Activated T-cell treated with anti-CD3 and anti-CD28 coated beads, Interleukin-2, amount 50 U/mL, for 24 hours (primary cell): ENCODE data around the gene POM121L2.

Experiments
- DNase-seq: peaks from one replicate; pipeline ENCODE4 v3.0.0-alpha.2; 2020
- H3K27ac Mint-ChIP-seq: 2 replicates; pipeline ENCODE4 v1.8.0; 2020; ENCODE audit warnings: mild to moderate bottlenecking, mixed read lengths
- H3K27me3 Mint-ChIP-seq: 2 replicates; pipeline ENCODE4 v1.8.0; 2020; ENCODE audit warnings: mixed read lengths
- H3K36me3 Mint-ChIP-seq: 2 replicates; pipeline ENCODE4 v1.8.0; 2020; ENCODE audit warnings: low read depth, mixed read lengths
- H3K4me1 Mint-ChIP-seq: 2 replicates; pipeline ENCODE4 v1.8.0; 2020; ENCODE audit warnings: low read depth, mixed read lengths
- H3K4me3 Mint-ChIP-seq: 2 replicates; pipeline ENCODE4 v1.8.0; 2020; ENCODE audit warnings: mild to moderate bottlenecking, moderate library complexity, mixed read lengths
- H3K9me3 Mint-ChIP-seq: 2 replicates; pipeline ENCODE4 v1.8.0; 2020; ENCODE audit warnings: mixed read lengths

The POM121L2 gene

DNA sequence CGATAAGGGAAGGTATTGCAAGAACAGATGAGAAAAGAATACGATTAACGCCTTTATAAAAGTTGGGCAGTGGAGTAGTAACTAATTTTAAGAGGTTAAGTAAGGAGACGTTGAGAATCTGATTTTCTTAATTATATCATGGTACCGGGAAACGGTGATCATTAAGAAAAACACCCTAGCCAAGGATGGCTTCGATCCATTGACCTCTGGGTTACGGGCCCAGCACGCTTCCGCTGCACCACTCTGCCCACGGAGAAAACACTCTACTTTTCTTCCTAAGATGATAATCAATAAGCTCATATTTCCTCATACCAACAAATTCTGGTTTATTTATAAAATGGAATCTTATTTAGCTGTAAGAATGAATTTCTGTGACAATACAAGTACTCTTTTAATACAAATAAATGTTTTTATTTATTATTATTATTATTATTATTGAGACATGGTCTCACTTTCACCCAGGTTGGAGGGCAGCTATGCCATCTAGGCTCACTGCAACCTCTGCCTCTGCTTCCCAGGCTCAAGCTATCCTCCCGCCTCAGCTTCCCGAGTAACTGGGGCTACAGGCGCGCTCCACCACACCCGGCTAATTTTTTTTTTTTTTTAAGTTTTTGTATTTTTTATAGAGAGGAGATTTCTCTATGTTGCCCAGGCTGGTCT, 8.3 kb downstream of the POM121L2 start:
- Mint-ChIP-seq H3K27me3 (peaks cover 81% of the 10 kb centered on the region), H3K9me3 (peaks cover 4% of the 10 kb centered on the region), H3K4me1 (no peaks in the 10 kb centered on the region), H3K4me3 (no peak overlapping the region), H3K27ac (no peak overlapping the region), H3K36me3 (no peaks in the 10 kb centered on the region)
- DNase-seq, result no peak

DNA sequence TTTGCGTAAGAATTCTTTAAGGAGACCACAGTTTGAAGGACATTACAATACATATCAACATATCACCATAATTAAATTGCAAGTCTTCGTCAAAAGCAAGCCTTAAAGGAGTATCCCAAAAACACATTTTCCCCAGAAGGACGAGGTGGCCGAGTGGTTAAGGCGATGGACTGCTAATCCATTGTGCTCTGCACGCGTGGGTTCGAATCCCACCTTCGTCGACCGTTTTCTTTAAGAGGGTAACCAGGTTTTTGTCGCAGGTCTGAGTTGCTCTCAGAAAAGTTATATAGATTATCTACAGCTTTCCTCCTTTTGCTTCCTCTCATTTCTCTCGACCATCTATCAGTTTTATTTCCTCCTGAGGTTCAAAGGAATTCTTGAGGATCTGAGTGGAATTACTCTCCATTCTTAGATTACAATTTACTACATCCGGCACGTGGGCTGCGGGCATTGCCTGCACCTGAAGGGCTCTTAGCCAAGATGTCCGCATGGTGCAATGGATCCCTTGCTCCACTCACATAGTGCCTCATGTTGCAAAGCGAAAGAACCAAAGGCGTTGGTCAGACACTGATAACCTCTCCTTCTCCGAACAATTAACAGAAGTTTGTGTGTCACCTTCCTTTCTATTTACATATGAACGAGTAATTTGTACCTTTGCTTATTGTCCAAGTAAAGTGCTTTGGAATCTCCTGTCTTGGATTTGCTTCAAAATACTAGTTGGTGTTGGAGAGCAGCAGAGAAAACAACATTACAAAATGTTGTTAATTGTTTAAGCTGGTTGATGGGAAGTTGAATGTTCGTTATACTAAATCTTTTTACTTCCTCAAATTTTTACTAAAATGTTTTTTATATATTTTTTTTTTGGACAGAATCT, 14.0 kb downstream of the POM121L2 start:
- Mint-ChIP-seq H3K27me3 (peaks cover 85% of the 10 kb centered on the region), H3K4me3 (peak overlapping the region; percentile 20), H3K9me3 (peaks cover 36% of the 10 kb centered on the region), H3K27ac (peak overlapping the region; percentile 77), H3K4me1 (peaks cover 7% of the 10 kb centered on the region), H3K36me3 (no peaks in the 10 kb centered on the region)
- no peak for DNase-seq

DNA sequence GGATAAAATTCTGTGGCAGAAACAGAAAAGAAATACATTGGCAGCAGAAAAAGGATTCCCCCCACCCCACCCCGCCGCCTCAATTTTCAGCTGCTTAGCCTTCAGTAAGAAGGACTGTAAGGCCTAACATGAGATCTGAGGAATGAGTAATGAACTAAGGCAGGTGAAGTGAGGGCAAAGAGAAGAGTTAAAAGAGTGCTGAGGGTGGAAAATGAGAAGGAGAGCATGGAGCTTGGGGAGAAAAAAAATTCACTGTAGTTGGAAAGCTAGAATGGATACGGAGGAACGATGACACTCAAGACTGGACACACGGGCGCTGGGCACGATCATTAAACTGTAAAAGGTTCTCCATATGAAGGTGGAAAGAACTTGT, 14.6 kb downstream of the POM121L2 start:
- DNase-seq, result no peak
- Mint-ChIP-seq H3K27me3 (peaks cover 80% of the 10 kb centered on the region), H3K9me3 (peaks cover 37% of the 10 kb centered on the region), H3K27ac (peak overlapping the region; percentile 77), H3K36me3 (no peaks in the 10 kb centered on the region), H3K4me3 (peak overlapping the region; percentile 20), H3K4me1 (peaks cover 7% of the 10 kb centered on the region)

DNA sequence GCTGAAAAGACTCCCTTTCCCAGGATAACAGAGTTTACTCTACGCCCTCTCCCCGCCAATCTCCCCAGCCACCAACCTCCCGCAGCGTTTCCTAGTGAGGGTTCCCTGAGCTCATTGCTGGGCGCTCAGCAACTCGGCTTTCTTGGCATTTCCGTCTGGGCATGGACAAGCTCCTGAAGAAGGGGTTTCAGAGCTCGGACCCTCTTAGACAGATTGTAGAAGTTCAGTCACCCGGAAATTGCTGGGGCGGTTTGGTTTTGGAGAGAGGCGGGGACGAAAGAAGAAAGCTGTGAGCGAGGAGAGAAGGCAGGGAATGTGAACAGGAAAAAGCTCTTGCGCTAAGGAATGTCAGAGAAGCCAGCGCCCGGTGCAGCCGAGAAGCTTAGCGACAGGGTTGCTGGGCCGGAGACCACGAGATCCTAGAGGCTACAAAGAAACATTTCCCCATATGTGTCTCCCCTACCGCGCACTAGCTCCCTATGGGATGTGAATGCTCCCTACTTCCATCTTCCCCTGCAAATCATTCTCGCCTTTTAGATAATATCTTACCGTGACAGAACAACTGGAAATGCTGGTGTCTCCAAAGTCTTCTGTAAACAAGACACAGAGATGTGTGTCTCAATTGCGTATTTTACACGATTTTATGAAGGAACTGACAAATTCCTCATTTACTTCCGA, 15.8 kb downstream of the POM121L2 start:
- peaks cover 7% of the 10 kb centered on the region for H3K4me1 Mint-ChIP-seq
- peaks cover 81% of the 10 kb centered on the region for H3K27me3 Mint-ChIP-seq
- no peak for DNase-seq
- no peak overlapping the region for H3K4me3 Mint-ChIP-seq
- no peak overlapping the region for H3K27ac Mint-ChIP-seq
- H3K36me3 Mint-ChIP-seq, result no peaks in the 10 kb centered on the region
- H3K9me3 Mint-ChIP-seq, result peaks cover 47% of the 10 kb centered on the region

DNA sequence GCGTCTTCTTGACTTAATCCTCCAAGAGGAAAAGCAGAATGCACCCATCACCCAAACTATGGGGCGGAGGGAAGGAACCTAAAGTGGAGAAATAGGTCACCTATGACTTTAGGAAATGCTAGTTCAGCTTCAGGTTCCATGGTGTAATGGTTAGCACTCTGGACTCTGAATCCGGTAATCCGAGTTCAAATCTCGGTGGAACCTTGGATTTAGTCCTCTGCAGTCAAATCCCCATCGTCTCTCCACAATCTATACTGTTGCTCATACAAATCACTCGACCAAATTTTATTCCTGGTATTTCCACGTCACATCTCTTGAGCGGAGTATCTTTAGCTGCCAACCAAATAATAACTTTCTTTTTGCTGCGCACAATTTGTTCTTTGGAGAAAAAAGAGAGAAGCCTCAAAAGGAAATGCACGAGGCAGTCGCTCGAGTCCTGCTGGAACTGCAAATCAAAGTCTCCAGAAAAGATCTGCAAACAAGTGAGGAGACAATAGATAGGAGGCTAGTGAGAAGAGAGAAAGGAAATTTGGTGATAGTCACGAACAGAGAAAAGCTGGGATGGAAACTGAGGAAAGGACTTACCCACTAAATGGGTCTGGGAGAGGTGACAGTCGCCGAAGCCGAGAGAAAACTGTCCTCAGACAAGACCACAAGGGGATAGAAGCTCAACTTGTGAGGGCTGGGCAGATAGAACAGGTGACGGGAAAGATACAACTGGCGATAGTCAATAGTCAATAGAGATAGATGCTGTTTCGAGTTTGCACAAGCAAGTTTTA, 16.6 kb downstream of the POM121L2 start:
- H3K4me1 Mint-ChIP-seq, result peaks cover 10% of the 10 kb centered on the region
- peak overlapping the region; percentile 68 for H3K27ac Mint-ChIP-seq
- H3K27me3 Mint-ChIP-seq, result peaks cover 85% of the 10 kb centered on the region
- peaks cover 54% of the 10 kb centered on the region for H3K9me3 Mint-ChIP-seq
- no peaks in the 10 kb centered on the region for H3K36me3 Mint-ChIP-seq
- H3K4me3 Mint-ChIP-seq, result peak overlapping the region; percentile 8
- DNase-seq, result no peak

DNA sequence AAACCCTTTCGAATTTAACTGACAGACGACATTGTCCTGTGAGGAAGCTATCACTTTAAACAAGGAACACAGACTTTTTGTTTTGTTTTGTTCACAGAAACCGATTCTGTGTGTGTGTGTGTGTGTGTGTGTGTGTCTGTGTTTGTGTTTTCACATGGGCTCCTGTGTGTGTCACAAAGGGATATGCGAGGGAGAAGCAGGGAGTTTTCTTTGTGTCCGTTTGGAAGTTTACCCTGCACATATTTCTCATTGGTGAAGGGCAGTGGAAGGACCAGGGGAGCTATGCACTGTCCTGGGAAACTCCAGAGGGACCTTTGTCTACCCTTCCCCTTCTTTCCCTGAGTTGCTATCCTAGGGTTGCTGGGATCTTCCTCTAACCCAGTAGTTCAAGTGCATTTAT, 17.7 kb downstream of the POM121L2 start:
- Mint-ChIP-seq H3K27me3 (peaks cover 86% of the 10 kb centered on the region), H3K4me3 (no peak overlapping the region), H3K36me3 (no peaks in the 10 kb centered on the region), H3K27ac (no peak overlapping the region), H3K9me3 (peaks cover 61% of the 10 kb centered on the region), H3K4me1 (peaks cover 11% of the 10 kb centered on the region)
- DNase-seq, result no peak

DNA sequence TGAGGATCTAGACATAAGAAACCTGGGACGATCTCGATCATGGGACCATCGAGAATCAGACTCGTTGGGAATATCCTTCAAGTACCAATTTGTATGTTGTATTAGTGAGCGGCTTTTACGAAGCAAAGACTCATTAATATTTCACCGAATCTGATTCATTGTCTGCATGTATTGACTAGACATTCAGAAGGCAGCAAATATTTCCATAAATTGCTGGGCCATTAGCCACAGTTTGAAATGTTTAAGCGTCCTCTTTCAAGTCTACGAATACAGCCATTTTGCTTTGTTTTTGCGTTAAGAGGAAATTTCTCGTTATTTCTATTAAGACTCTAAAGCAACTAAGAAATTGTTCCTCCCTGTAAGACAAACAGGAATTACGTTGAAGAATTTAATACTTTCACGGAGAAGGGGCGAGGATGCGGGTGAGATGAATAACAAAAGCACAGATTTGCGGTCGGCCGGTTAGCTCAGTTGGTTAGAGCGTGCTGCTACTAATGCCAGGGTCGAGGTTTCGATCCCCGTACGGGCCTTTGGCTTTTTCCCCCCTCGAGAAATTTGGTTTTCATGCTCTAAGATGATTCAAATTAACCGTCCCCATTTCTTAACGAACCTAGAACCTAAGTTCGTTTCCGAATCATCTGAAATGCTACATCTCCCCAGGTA, 18.5 kb downstream of the POM121L2 start:
- Mint-ChIP-seq H3K9me3 (peaks cover 63% of the 10 kb centered on the region), H3K4me3 (no peak overlapping the region), H3K27ac (no peak overlapping the region), H3K4me1 (peaks cover 13% of the 10 kb centered on the region), H3K36me3 (no peaks in the 10 kb centered on the region), H3K27me3 (peaks cover 92% of the 10 kb centered on the region)
- DNase-seq, result no peak

DNA sequence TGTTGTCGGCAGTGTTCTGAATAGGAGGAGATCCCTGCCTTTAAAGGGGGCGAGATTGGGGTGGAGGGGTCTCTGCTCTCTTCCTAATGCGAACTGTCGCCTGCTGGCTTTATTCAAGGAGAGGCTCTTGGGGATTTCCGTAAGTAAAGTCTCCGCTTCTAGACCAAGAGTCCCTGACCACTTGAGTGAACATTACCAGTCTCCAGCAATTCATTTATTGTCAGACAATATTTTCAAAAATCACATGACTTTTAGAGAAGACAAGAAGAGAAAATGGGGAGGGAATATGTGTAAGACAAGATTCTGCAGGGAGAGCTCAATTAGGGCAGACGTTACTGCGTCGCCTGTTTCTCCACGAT, 21.2 kb downstream of the POM121L2 start:
- Mint-ChIP-seq H3K4me1 (peaks cover 20% of the 10 kb centered on the region), H3K4me3 (no peak overlapping the region), H3K27ac (peak overlapping the region; percentile 29), H3K27me3 (peaks cover 93% of the 10 kb centered on the region), H3K9me3 (peaks cover 62% of the 10 kb centered on the region), H3K36me3 (no peaks in the 10 kb centered on the region)
- DNase-seq, result no peak

DNA sequence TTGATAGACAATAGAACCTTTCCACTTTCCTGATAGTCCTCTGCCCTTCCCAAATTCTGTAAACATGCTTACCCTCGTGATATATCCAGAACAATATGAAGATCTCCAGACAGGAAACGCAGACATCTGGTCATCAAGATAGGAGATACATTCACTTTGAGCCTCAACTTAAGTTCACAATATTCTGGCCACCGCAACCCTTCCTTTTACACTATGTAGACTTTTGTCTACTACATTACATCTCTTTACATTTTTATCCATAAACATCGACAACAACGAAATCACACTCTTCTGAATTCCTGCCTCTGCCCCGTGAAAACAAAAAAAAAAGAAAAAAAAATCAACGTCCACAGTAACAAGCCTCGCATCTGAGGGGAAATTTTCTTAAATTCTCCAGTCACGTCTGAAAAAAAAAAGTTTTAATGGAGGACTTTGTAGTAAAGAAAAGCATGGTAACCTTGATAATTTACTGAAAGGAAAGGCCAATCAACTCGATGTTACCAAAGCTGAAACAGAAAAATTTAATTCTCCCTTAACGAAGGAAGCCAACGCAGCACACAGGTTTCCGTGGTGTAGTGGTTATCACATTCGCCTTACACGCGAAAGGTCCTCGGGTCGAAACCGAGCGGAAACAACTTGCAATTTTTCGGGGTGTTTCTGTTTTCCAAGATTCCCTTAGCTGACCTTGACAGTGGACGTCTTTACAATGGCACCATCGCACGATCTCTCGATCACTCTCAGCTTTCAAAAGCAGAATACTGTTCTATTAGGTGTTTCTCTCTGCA, 21.8 kb downstream of the POM121L2 start:
- Mint-ChIP-seq H3K4me1 (peaks cover 15% of the 10 kb centered on the region), H3K4me3 (no peak overlapping the region), H3K27me3 (peaks cover 93% of the 10 kb centered on the region), H3K36me3 (no peaks in the 10 kb centered on the region), H3K9me3 (peaks cover 58% of the 10 kb centered on the region), H3K27ac (peak overlapping the region; percentile 29)
- no peak for DNase-seq

DNA sequence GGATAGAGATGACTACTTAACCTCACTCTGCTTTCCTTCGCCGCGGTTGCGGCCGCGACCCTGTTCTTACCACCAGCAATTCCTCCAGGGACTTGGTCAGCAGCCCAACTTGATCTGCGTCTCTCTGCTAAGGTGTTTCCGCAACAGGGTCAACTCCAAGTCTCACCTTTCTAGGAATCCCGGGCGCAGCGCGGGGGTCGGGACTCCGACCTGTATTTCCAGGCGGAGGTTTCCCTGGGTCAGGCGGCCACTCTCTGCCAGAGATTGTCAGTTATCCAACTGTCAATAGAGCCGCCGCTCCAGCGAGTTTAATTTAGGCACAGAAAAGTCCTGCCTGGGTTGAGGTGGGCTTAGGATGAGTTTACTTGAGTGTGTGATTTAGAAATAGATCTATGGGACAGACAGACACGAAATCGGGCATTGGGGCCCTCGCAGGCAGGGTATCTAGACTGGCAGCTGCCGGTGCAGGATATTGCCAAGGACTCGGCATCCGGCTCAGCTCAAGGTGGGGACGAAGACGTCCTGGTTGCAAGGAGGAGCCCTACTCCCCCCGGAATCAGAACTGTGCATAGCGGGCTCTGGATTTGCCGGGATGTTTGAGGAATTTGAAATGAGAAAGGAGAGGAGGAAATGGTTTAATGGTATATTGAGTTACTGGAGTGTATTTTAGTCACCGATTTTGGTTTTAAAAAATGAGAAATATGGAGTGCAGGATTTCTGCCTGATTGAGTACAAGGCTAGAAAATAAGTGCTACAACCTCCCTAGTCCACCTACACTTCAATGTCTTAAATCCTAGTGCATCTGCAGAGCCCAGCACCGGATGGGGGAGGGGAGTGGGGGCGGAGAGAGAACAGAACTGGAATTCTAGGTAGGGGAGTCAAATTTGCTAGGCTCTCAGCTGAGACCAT, 23.7 kb downstream of the POM121L2 start:
- Mint-ChIP-seq H3K27ac (no peak overlapping the region), H3K27me3 (peaks cover 94% of the 10 kb centered on the region), H3K36me3 (peaks cover 3% of the 10 kb centered on the region), H3K4me1 (peaks cover 16% of the 10 kb centered on the region), H3K4me3 (no peak overlapping the region), H3K9me3 (peaks cover 60% of the 10 kb centered on the region)
- no peak for DNase-seq

DNA sequence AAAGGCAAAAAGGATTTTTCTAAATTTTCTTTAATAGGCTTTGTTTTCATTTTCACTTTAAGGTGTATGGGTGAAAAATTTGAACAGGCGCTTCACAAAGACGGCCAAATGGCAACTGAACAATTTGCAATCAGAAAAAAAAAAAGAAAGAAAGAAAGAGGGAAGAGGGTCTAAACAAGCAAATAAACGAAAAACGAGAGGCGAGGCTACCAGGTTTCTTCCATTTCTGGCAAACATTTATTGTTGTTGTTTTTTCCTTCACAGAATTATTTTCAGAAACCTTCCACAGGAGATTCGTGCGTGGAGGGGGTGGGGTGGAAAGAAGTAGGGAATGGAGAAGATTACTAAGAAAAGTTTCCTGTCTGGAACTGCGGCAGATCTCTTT, 24.3 kb downstream of the POM121L2 start:
- no peak for DNase-seq
- Mint-ChIP-seq H3K27ac (no peak overlapping the region), H3K9me3 (peaks cover 62% of the 10 kb centered on the region), H3K4me1 (peaks cover 18% of the 10 kb centered on the region), H3K27me3 (peaks cover 96% of the 10 kb centered on the region), H3K4me3 (no peak overlapping the region), H3K36me3 (peaks cover 3% of the 10 kb centered on the region)

DNA sequence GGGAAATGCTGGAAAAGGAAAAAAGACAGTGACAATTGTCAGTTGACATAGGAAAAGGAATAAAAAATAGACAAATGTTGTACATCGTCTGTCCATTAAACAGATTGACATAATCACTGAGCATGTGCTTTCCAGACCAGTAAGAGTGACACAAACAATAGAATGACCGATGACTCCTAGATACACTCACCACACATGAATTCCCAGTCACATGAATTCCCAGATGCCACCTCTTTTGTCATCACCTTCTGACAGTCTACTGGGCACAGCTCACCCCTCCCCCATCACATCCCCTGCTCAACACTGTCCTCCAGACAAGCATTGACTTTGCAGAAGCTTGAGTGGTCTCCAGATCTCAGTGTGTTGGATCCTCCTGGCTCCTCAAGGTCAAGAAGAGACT, 25.9 kb downstream of the POM121L2 start:
- DNase-seq, result no peak
- Mint-ChIP-seq H3K27me3 (peaks cover 97% of the 10 kb centered on the region), H3K4me1 (peaks cover 18% of the 10 kb centered on the region), H3K4me3 (no peak overlapping the region), H3K27ac (no peak overlapping the region), H3K36me3 (peaks cover 3% of the 10 kb centered on the region), H3K9me3 (peaks cover 59% of the 10 kb centered on the region)
